Stimulated activated CD4-positive, alpha-beta T cell treated with anti-CD3 and anti-CD28 coated beads, Interleukin-4, amount 100 ng/mL, for 4 hours (primary cell): ENCODE data around the gene PPP3R2.
"Not testable (repeated sequence)": the region's sequence is repeated elsewhere in the genome, so short reads cannot be mapped to it uniquely, and the experiment has no call there.

Experiments used
- DNase-seq, 2 experiments: peaks; one replicate each; pipeline ENCODE4 v3.0.0-alpha.2; 2020

Gene PPP3R2

GRCh38 chr9:101594796-101595195 is at the start of gene PPP3R2:
PPP3R2 (minus strand) TSS chr9:101594969; CDS start chr9:101594921, 48 bp downstream.
- no peak for DNase-seq

GRCh38 chr9:101639785-101640665 is 45.3 kb upstream of the PPP3R2 start:
- DNase-seq: no peak

- DNase-seq: no peak
These were observed 44.5 kb upstream of the PPP3R2 start for GRCh38 chr9:101639311-101639710.

GRCh38 chr9:101636247-101636646 is 41.5 kb upstream of the PPP3R2 start:
- no peak for DNase-seq

GRCh38 chr9:101635473-101635872 is 40.7 kb upstream of the PPP3R2 start:
- no peak for DNase-seq

GRCh38 chr9:101634741-101635409 is 40.1 kb upstream of the PPP3R2 start:
- no peak for DNase-seq

- no peak for DNase-seq
These were observed 37.8 kb upstream of the PPP3R2 start for GRCh38 chr9:101632611-101633010.

- DNase-seq: no peak
These were observed 37.1 kb upstream of the PPP3R2 start for GRCh38 chr9:101631892-101632291.

GRCh38 chr9:101629636-101630035 is 34.9 kb upstream of the PPP3R2 start:
- DNase-seq: no peak

GRCh38 chr9:101628173-101628572 is 33.4 kb upstream of the PPP3R2 start:
- no peak for DNase-seq

GRCh38 chr9:101626295-101626694 is 31.5 kb upstream of the PPP3R2 start:
- DNase-seq: no peak

- DNase-seq: no peak
These were observed 31.1 kb upstream of the PPP3R2 start for GRCh38 chr9:101625876-101626275.

GRCh38 chr9:101620452-101620851 is 25.7 kb upstream of the PPP3R2 start:
- DNase-seq: no peak

GRCh38 chr9:101618698-101619097 is 23.9 kb upstream of the PPP3R2 start:
- DNase-seq: no peak

- DNase-seq: no peak
These were observed 10.8 kb upstream of the PPP3R2 start for GRCh38 chr9:101605547-101605946.

GRCh38 chr9:101604296-101604695 is 9.5 kb upstream of the PPP3R2 start:
- DNase-seq: no peak

GRCh38 chr9:101601904-101602765 is 7.4 kb upstream of the PPP3R2 start:
- DNase-seq: no peak

- DNase-seq: no peak
These were observed 1.4 kb downstream of the PPP3R2 start for GRCh38 chr9:101593345-101593744.

GRCh38 chr9:101592788-101593187 is 2.0 kb downstream of the PPP3R2 start:
- DNase-seq: no peak

- no peak for DNase-seq
These were observed 2.9 kb downstream of the PPP3R2 start for GRCh38 chr9:101591787-101592446.

- DNase-seq: no peak
These were observed 3.9 kb downstream of the PPP3R2 start for GRCh38 chr9:101590901-101591300.

- DNase-seq: not testable (repeated sequence)
These were observed 4.7 kb downstream of the PPP3R2 start for GRCh38 chr9:101590074-101590473.
